GM11168 (cell line): Measurements from ENCODE around the gene HOMER1.
"Not testable (repeated sequence)": the region's sequence is repeated elsewhere in the genome, so short reads cannot be mapped to it uniquely, and the experiment has no call there.

Source experiments
- in situ Hi-C: fragments of 300-500 bp; cut with MboI; formaldehyde crosslinking; loops from one replicate; pipeline ENCODE4 v1.12.0; 2022; ENCODE audit warnings: low sequenced_read_pairs; ENCODE audit not compliant: unreplicated experiment

Gene HOMER1

DNA sequence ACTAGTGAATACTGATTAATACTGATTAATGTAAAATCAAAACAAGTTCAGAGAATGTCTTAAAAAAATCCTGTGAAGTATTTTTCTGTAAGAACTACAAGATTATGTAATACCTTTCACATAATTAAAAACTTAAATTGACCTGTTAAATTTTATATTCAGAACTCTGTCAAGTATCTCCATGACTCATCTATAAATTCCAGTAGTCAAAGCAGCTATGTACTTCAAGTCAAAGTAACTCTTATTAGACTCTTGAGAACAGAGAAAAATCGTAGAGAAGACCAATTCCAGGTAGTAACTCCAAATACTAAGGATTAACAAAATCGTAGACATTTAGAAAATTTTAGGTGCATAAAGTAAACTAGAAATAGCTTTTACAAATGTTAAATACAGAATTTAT is 77.1 kb downstream of the HOMER1 start:
- in situ Hi-C loops = no loop called here

DNA sequence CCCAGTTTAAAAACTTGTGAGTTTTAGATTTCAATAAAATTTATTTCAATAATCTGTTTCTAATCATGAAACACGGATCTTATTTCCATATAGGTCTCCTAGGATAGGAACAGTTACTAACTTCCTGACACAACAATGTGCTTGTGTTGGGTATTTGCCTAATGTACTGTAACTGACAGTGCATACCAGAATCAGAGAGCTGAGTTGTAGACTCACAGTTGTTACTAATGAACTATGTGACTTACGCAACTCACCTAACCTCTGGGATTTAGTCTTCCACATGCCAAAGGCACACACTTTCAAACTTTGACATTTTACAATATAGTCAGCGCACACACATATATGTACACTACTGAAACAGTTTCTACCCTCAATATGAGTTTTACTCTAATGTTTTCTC is 77.7 kb downstream of the HOMER1 start:
- in situ Hi-C loops = no loop called here

DNA sequence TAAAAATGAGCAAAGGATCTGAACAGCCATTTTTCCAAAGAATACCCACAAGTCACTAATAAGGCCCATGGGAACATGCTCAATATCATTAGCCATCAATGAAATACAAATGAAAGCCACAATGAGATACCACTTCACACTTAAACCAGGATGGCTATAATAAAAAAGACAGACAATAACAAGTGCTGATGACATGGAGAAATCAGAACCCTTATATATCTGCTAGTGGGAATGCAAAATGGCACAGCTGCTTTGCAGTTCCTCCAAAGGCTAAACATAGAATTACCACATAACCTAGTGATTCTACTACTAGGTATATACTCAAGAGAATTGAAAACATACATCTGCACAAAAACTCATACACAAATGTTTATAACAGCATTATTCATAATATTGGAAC is 83.7 kb downstream of the HOMER1 start:
- in situ Hi-C loops = no loop called here

DNA sequence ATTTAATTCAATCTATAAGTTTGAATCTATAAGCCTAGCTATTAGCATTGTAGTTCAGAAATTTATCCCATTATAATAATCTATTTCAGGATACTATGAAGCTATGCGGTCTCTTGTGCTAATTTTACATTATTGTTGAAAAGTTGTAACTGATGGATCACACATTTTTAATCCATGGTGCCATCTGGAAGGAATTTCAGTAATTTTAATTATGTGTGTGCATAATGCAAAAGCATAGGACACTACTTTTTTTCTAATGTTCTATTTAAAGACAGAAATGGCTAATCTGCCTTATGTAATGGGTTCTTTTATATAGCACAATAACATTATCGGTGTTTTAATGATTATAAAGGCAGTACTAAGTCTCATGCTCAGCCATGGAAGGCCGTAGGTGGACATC is 90.6 kb downstream of the HOMER1 start:
- in situ Hi-C loops = no loop called here

DNA sequence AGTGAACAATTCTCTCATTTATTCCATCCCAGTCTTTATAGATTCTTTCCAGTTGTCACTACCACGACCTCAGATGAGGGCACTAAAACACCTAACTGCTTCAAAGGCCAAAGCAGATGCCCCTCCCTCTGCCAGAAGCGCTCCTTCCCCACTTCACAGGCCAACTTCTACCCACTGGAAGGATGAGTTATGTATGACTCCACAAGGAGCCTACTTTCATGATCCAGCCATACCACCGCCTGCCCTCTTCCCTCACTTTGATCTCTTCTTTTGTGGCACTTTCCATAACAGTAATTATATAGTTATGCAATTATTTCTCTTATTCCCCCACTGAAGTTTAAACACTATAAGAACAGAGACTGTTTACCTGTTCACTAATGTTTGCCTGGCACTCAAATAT is 93.7 kb downstream of the HOMER1 start:
- in situ Hi-C loops = no loop called here

DNA sequence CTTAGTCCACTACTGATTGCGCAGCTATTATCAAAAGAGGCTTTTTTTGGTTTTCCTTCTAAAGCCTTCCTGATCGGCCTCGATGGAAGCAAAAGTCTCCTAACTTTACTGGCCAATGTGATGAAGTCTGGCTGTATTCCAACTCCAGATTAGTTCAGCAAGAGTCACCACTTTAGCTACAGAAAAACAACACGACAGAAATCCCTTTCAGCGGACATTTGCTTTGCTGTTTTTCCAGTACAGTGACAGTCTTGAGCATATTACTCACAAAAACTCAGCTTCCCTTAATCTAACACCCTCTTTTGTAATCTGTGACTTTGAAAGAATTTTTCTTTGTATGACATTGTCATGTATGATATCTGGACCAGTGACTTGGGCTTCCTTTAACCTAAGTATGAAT is 95.7 kb downstream of the HOMER1 start:
- in situ Hi-C loops = no loop called here

DNA sequence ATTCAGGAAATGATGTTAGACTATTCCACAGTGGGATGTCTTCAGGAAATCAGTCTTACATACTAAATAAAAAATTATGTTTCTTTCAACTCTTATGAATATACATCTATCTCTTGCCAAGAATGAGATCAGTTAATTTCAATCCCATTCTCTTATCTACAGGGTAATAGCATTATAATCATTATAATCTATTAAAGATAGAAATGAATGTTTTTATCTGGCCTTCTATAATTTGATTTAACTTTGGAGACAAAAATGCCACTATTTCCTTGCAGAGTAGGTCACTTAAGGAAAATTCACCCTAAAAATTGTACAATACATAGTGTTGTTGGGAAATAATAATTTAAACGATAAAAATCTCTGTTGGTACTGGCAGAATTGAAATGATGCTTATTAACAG is 96.4 kb downstream of the HOMER1 start:
- in situ Hi-C loops = no loop called here

DNA sequence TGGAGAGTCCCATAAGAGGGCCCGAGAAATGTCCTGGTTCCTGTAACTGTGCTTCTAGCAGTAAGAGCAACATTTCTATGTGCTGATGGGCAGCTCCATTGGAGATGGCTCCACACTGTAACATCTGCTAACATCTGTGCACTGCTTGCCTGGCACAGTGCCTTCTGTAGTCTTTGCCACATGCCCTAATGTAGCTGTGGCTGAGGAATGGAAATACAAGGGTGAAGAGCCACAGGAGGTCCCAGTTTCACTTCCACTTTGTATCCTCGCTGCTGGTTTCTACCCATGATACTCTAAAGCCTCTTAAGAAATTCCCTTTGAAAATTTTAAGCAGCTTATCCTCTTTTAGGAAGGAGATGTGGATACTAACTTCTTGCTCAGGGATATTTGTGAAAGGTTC is 97.4 kb downstream of the HOMER1 start:
- in situ Hi-C loops = no loop called here

DNA sequence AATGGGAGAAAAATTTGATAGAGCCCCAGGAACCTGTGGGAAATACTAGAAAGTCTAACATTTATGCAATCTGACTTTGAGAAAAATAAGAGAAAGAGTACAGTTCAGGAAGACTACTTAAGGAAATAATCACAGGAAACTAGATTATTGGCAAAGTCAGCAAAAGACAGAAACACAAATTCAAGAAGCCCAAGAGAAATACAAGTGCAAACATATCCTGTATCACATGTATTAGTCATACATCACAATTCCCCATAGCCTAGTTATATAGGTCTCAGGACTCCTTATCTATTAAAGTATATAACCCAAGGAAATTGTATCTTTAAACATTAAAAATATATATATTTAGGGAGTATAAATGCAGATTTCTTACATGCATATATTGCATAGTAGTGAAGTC is 100.8 kb downstream of the HOMER1 start:
- in situ Hi-C loops = no loop called here

DNA sequence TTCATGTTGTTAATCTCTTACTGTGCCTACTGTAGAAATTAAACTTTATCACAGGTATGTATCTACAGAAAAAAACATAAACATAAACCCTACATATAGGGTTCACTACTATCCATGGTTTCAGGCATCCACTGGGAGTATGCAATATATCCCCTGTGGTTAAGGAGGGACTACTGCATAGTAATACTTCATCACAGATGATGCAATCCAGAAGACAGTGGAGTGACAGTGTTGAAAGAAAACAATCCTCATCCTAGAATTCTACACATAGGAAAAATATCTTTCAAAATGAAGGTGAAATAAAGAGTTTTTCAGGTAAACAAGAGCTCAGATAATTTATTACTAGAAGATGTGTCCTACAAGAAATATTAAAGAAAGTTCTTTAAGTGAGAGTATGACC is 105.9 kb downstream of the HOMER1 start:
- in situ Hi-C loops = no loop called here

DNA sequence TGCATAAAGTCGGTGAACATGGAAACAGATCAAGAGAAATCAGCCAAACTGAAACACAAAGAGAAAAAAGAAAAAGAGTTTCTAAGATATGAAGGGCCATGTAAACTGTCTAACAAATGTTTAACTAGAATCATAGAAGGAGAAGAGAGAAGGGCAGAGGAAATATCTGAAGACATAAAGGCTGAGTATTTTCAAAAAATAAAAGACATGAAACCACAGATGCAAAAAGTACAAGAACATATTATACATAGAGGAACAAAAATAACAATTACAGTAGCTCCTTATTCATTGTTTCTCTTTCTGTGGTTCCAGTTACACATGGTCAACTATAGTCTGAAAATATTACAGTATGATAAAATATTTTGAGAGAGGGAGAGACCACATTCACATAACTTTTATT is 106.3 kb downstream of the HOMER1 start:
- in situ Hi-C loops = no loop called here

DNA sequence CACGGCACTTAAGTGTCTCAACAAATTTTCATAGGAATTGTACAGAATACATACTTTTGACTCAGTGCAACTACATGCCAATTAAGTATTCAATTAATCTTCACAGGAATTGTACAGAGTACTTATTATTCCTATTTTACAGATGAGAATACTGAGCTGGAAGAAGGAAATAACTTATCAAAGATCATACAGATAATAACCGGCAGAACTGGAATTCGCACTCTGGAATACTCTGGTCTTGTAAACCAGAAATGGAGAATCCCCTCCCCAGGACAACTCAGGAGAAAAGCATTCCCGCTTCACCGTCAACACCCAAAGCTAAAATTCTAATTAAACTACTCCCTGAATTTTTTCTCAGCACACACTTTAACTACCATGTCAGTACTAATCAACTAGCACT is 112.7 kb downstream of the HOMER1 start:
- in situ Hi-C loops = no loop called here

DNA sequence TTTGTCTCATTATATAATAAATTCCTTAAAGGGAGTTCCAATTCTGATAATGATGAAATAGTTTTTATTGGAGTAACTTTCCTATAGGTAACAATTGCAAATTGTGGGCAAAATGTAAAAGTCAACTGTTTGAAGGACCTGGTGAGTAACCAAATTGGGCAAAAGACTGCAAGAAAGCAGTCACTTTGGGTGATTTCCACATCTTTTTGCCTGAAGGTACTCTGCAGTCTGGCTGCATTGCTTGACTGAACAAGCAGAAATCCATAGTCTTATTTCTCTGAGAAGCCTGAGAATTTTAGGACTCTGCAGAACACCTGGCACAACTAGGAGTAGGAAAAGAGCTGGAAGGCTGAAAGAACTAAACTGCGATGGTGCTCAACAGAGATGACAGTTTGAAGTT is 114.9 kb downstream of the HOMER1 start:
- in situ Hi-C loops = no loop called here

DNA sequence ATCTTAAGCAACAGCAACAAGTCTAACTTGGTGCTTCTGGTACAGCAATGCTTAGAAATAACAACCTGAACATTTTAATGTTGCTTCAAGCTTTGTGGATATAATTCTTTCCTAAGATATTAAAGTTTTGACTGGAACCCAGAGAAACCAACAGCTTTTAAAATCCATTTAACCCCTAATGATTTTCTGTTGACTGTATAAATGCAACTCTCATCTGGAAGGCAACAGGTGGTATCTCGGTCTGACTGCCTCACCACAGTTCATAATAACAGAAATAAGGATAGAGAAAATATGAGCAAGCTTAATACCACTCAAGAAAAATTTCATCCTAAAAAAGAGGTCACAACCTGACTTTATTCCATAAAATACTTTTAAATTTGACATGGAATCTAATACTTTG is 116.9 kb downstream of the HOMER1 start:
- in situ Hi-C loops = no loop called here

DNA sequence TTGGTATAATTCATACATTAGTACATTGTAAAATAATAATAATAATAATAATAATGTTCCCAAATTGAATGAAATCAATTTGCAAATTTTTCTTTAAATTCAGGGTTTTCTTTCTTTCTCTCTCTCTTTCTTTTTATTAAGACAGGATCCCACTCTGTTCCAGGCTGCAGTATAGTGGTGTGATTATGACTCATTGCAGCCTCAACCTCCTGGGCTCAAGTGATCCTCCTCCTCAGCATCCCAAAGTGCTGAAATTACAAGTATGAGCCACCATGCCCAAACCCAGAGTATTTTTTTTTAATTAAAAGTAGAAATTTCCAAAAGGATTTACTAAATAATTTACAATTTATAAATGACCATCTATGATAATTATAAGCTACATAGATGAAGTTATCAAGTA is 117.7 kb downstream of the HOMER1 start:
- in situ Hi-C loops = no loop called here

DNA sequence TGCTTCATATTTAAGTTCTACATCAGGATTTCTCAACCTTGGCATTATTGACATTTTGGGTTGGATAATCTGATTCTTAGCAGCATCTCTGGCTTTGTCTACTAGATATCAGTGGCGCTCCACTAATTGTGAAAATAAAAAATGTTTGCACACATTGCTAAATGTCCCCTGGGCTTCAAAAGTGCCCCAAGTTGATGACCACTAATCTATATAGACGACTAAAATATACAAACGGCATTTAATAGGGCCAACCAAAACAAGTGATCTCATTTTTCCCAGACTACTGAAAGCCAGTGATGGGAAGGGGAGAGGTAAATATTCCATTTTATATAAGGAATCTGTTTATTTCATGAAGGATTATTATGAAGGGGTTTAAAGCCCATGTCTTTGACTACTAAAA is 118.6 kb downstream of the HOMER1 start:
- in situ Hi-C loops = no loop called here

DNA sequence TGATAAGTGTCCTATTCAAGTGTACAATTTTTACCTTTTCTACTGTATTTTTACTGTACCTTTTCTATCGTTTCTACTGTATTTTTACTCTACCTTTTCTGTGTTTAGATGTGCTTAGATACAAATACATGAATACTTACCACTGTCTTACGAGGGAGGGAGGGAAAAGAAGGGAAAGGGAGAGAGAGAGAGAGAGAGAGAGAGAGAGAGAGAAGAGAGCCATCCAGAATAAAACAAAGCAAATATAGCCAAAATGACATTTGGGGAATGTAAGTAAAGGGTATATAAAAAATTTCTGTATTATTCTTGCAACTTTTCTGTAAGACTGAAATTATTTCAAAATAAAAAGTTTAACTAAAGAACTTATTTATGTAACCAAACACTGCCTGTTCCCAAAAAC is 121.2 kb downstream of the HOMER1 start:
- in situ Hi-C loops = no loop called here

DNA sequence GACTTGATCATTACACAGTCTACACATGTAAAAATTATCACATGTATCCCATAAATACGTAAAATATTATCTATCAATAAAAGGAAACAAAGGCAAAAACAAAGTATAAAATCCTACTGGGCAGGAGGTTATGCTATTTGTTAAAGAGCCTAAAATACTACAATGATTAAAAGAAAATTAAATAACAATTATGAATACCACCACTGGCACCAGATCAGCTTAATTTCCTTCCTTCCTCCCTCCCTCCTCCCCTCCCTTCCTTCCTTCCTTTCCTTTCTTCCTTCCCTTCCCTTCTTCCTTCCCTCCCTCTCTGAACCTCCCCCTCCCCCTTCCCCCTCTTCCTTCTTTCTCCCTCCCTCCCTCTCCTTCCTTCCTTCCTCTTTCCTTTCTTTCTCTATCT is 127.3 kb downstream of the HOMER1 start:
- in situ Hi-C loops = no loop called here

DNA sequence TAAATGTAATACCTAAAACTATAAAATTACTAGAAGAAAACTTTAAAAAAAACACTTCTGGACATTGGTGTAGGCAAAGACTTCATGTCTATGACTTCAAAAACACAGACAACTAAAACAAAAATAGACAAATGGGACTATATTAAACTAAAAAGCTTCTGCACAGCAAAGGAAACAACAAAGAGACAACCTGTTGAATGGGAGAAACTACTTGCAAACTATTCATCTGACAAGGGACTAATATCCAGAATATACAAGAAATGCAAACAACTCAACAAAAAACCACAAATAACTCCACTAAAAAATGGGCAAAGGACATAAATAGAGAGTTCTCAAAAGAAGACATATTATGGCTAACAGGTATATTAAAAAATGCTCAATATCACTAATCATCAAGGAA is 128.8 kb downstream of the HOMER1 start:
- in situ Hi-C loops = not testable (repeated sequence)

DNA sequence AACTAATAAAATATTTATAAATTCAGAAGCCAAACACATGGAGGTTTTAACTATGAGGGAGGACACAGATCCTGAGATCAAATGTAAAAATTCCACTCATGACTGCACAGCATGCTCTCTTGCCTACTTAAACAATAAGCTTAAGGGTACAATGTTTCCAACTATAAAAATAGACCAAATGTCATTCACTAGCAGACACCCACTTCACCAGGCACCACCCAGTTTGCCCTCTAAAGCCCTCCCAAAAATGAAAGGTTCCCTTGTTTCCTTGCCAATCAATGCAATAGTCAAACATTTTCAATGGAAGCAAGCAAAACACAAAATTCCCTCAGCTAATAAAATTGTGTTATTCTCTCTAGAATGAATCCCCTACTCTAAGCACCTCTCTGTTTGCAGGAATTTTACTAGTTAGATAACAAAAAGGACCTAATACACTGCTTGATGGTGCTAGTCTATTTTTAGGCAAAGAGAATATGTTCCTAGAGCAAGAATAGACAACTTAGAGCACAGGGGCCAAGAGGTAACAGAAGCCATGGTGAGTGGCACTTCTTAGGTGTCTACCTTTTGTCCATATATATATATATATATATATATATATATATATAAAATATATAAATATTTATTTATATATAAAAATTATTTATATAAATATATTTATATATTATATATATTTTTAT is 135.3 kb downstream of the HOMER1 start:
- in situ Hi-C loops = no loop called here

DNA sequence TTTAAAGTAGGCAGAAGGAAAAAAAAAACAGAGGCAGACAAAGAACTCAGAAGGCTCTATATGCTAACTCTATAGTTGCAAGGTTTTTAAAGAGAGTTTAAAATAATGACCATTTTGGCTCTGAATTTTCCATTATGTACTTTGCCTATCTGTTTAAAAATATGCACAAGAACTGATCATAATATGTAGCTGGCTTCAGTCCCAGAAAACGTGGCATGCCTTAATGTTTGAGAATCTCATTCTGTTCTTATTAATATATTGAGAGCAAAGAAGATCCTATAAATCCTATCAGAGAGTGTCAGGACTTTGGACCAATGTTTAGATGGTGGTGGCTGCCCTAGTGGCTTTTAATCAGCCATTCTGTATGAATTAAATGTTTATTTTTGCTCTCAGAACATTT is 156.5 kb downstream of the HOMER1 start:
- in situ Hi-C loops = no loop called here

DNA sequence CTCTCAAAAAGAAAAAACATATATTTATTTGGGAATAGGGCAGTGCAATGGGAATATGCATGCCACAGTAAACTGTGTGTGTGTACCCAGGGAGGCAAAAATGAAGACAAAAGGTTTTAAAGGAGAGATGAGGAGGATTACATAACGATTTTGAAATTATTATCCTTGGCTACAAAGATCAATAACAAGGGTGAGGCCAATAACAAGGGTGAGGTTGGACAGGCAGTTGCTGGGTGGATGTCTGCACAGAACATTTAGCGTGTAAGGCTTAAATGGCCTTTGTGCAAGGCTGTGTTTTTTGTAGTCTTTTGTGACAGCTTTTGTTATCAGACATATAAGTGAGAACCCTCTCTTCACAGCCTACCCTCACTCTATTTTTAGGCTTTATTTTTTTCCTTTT is 164.1 kb downstream of the HOMER1 start:
- in situ Hi-C loops = no loop called here

DNA sequence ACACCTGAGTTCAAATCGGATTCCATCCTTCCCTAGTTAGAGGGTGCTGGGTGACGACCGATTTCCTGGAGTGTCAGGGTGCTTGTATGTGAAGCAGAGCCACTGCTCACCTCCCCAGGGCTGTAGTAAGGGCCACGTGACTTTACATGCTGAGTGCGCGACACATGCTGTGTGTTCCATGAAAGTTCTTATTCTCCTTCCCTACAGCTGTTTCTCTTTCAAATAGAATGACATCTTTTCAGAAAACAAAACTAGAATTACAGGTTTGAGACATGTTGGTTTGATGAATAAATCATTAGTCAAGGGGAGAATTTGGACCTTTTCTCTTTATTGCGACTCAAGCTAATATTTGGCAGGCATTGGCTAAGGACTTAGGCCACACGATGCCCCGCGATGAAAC is 164.9 kb downstream of the HOMER1 start:
- in situ Hi-C loops = no loop called here
